K562 (cell line): ENCODE measurements around the gene LETM1. TPM values are rescaled to one million over a fixed set of nuclear protein-coding genes. Genes with fewer than 3 reads are reported as not detected.

Experiments used
- ATAC-seq: fragments of 200-7000 bp; cut with Tn5 transposase; 3 replicates; pipeline ENCODE4 v1.9.1; 2020; ENCODE audit warnings: moderate library complexity
- BruUV-seq: library from RNA; stranded (reverse); fragments of 400-500 nt; replicated peaks from 2 replicates; lab custom pipeline; 2021; lab: Mats Ljungman, UMichigan
- CTCF ChIA-PET: fragments of 300-600 bp; formaldehyde crosslinking; extraction: SDS; loops from one replicate; lab custom pipeline; 2021; ENCODE audit warnings: low intra/inter-chr PET ratio; lab: Yijun Ruan, JAX
- POLR2A ChIA-PET: fragments of 300-600, 350-650 bp; sonication (Branson Sonifier 250); formaldehyde crosslinking; extraction: SDS; loops from one replicate; lab custom pipeline; 2021; ENCODE audit warnings: antibody characterized with exemption, inconsistent platforms; lab: Yijun Ruan, JAX
- DNase-seq, 4 experiments: peaks; one replicate each; pipeline versions ENCODE4 v3.0.0 to v3.0.0-alpha.2; 2011 to 2018; ENCODE audit warnings: low spot score in 3 of 4, mixed read lengths in 3 of 4; ENCODE audit errors: extremely low read depth in 1 of 4
- FAIRE-seq: peaks from 2 replicates; lab custom pipeline; 2011; peaks lifted over from hg19 to GRCh38; lab: Jason Lieb, UNC
- H2AFZ ChIP-seq: 2 replicates; pipeline ENCODE4 v1.6.0; 2011; ENCODE audit warnings: low read depth, low read length, control low read depth, inconsistent platforms
- H3K27ac ChIP-seq: fragments of 200-600 bp; 3 replicates; pipeline ENCODE4 v1.8.0; 2011; ENCODE audit warnings: low read depth, mild to moderate bottlenecking, control low read depth, inconsistent platforms, low read length, moderate library complexity, mixed read lengths; ENCODE audit errors: extremely low read depth
- H3K27me3 ChIP-seq, 2 experiments: fragments of 300-600 bp in 1 of 2; 2 replicates in 1 of 2; 3 replicates in 1 of 2; pipeline versions ENCODE4 v1.6.0 to v1.8.0; 2011; ENCODE audit warnings: inconsistent platforms in 2 of 2, low read length in 2 of 2, mild to moderate bottlenecking in 1 of 2, mixed read lengths in 1 of 2, moderate library complexity in 1 of 2; ENCODE audit not compliant: control insufficient read depth in 2 of 2, insufficient read depth in 2 of 2
- H3K36me3 ChIP-seq: fragments of 300-600 bp; 3 replicates; pipeline ENCODE4 v1.8.0; 2011; ENCODE audit warnings: mild to moderate bottlenecking, low read length, inconsistent platforms; ENCODE audit not compliant: control insufficient read depth, insufficient read depth
- H3K4me1 ChIP-seq, 2 experiments: fragments of 200-600 bp in 1 of 2; replicated peaks in 1 of 2; 2 replicates in 1 of 2; 3 replicates in 1 of 2; pipeline versions ENCODE4 v1.5.1 to v1.8.0; 2011; ENCODE audit warnings: inconsistent platforms in 2 of 2, low read length in 2 of 2, mild to moderate bottlenecking in 1 of 2, mixed read lengths in 1 of 2, moderate library complexity in 1 of 2; ENCODE audit not compliant: control insufficient read depth in 2 of 2, insufficient read depth in 2 of 2
- H3K4me2 ChIP-seq: 2 replicates; pipeline ENCODE4 v1.6.1; 2011; ENCODE audit warnings: low read length, control low read depth, inconsistent platforms, mixed read lengths; ENCODE audit not compliant: insufficient read depth
- H3K4me3 ChIP-seq: fragments of 200-600 bp; sonication (generic), shearing (Covaris generic); 2 replicates; pipeline ENCODE4 v1.5.1; 2016; ENCODE audit warnings: control low read depth, inconsistent platforms
- H3K79me2 ChIP-seq: fragments of 200-600 bp; 3 replicates; pipeline ENCODE4 v1.8.0; 2011; ENCODE audit warnings: low read length, inconsistent platforms; ENCODE audit not compliant: control insufficient read depth, insufficient read depth
- H3K9ac ChIP-seq, 2 experiments: 2 replicates each; pipeline versions ENCODE4 v1.6.0 to v1.6.1; 2011; ENCODE audit warnings: low read depth in 2 of 2, low read length in 2 of 2, control low read depth in 1 of 2, inconsistent platforms in 1 of 2, mild to moderate bottlenecking in 1 of 2, mixed read lengths in 1 of 2; ENCODE audit not compliant: insufficient read depth in 1 of 2
- H3K9me1 ChIP-seq: one replicate; pipeline ENCODE4 v1.6.0; 2011; ENCODE audit warnings: inconsistent platforms, mild to moderate bottlenecking, low read length, moderate library complexity; ENCODE audit not compliant: control insufficient read depth, insufficient read depth
- H3K9me3 ChIP-seq: replicated peaks from 2 replicates; pipeline ENCODE4 v1.5.1; 2011; ENCODE audit warnings: low read depth, low read length, inconsistent platforms; ENCODE audit not compliant: control insufficient read depth, insufficient read depth
- H4K20me1 ChIP-seq: replicated peaks from 2 replicates; pipeline ENCODE4 v1.6.1; 2011; ENCODE audit warnings: low read length, inconsistent platforms, mixed read lengths; ENCODE audit not compliant: control insufficient read depth, insufficient read depth
- COPS2 ChIP-seq: fragments of 450-650 bp; conservative IDR thresholded peaks from 2 replicates; pipeline ENCODE4 v1.6.1; 2016; ENCODE audit warnings: mild to moderate bottlenecking, moderate library complexity
- ESRRA ChIP-seq: fragments of 450-650 bp; IDR thresholded peaks from 2 replicates; pipeline ENCODE4 v1.6.1; 2014; ENCODE audit warnings: low read depth, mild to moderate bottlenecking, moderate library complexity, borderline replicate concordance
- ETS2 ChIP-seq: IDR thresholded peaks from 2 replicates; pipeline ENCODE4 v1.6.1; 2016; ENCODE audit warnings: borderline replicate concordance, missing genetic modification characterization, mild to moderate bottlenecking, moderate library complexity, missing compliant biosample characterization; ENCODE audit not compliant: poor library complexity, severe bottlenecking
- NFIC ChIP-seq: fragments of 450-650 bp; IDR thresholded peaks from 2 replicates; pipeline ENCODE4 v1.6.1; 2017; ENCODE audit warnings: mild to moderate bottlenecking, inconsistent platforms
- NFIX ChIP-seq: fragments of 250-450 bp; sonication (Bioruptor Pico); IDR thresholded peaks from 2 replicates; pipeline ENCODE4 v1.4.0; 2020; ENCODE audit warnings: low read depth, mild to moderate bottlenecking, moderate library complexity
- SAFB ChIP-seq: fragments of 200-400 bp; formaldehyde crosslinking; IDR thresholded peaks from 2 replicates; pipeline ENCODE4 v1.6.1; 2017; ENCODE audit warnings: low read depth, low read length, borderline replicate concordance
- SOX6 ChIP-seq: fragments of 450-650 bp; IDR thresholded peaks from 2 replicates; pipeline ENCODE4 v1.6.1; 2014; ENCODE audit warnings: mild to moderate bottlenecking
- TCFL5 ChIP-seq: fragments of 250-450 bp; sonication (Bioruptor Pico); conservative IDR thresholded peaks from 2 replicates; pipeline ENCODE4 v1.6.1; 2021; ENCODE audit warnings: mild to moderate bottlenecking, moderate library complexity, matching md5 sums
- ZFPM2 ChIP-seq: fragments of 250-450 bp; sonication (Bioruptor Pico); IDR thresholded peaks from 2 replicates; pipeline ENCODE4 v1.5.1; 2022; ENCODE audit warnings: mild to moderate bottlenecking
- ZKSCAN8 ChIP-seq: fragments of 200-800 bp; sonication (Bioruptor generic); IDR thresholded peaks from 2 replicates; pipeline ENCODE4 v1.6.1; 2016; ENCODE audit warnings: missing genetic modification characterization, missing compliant biosample characterization
- in situ Hi-C: fragments of 300-500 bp; cut with MboI; formaldehyde crosslinking; loops from 4 replicates; pipeline ENCODE4 v1.15.0; 2018; ENCODE audit warnings: inconsistent platforms, mixed read lengths
- intact Hi-C: fragments of 100-400 bp; cut with micrococcal nuclease; formaldehyde crosslinking; loops from 2 replicates; pipeline ENCODE4 v1.14.2; 2022
- polyA plus RNA-seq, 8 experiments: library from polyadenylated mRNA; depleted of rRNA in 4 of 8; stranded (reverse) in 5 of 8; unstranded in 3 of 8; fragments of >200 nt; fragmentation: Nextera tagmentation in 2 of 8; fragmentation: Illumina TruSeq in 1 of 8; extraction: Ambion mirVana in 2 of 8; extraction: Trizol in 1 of 8; gene quantifications; 2 replicates each; pipeline versions ENCODE4 v1.2.1 to v1.2.3, GENCODE V29; 2011 to 2014; ENCODE audit warnings: inconsistent platforms in 1 of 8, missing spikeins in 1 of 8
- total RNA-seq, 7 experiments: library from RNA; depleted of rRNA in 6 of 7; stranded (reverse); fragments of >200 nt in 6 of 7; fragmentation: Illumina TruSeq in 2 of 7; extraction: Trizol in 2 of 7; gene quantifications; 2 replicates each; pipeline versions ENCODE4 v1.2.1 to v1.2.3, GENCODE V29; 2011 to 2021; ENCODE audit warnings: low replicate concordance in 1 of 7
- TF ChIP-seq, protein P1 (sequence below): IDR thresholded peaks from 3 replicates; pipeline ENCODE4 v1.6.1; 2011; ENCODE audit warnings: borderline replicate concordance, mild to moderate bottlenecking, moderate library complexity; ENCODE audit not compliant: insufficient read length; ENCODE audit errors: extremely low read depth

The LETM1 gene
- total and polyA plus RNA-seq, 9 of the 15 experiments (the other 6 are each of a cell fraction or from before 2014, with no cell fraction given) = 3.9 to 109 (median 35.0) TPM

DNA sequence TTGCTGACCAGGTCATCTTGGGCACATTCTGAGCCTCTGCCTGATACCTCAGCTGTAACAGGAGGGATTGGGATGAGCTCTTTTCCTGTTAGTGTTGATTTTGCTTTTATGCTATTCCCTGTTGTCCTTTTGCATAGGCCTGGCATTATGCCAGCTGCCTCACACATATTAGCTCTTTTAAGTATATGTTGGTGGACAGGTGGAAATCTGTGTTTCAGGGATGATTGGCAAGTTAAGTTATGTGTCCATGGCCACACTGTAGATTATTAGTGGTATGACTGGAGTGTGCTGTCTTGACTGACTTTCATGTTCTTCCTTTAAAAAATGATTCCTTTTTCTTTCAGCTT is 44.1 kb upstream of the LETM1 start:
- Histone ChIP-seq H3K4me3 (no peak overlapping the region), H3K9me1 (peaks cover 4% of the 10 kb centered on the region), H4K20me1 (peaks cover 34% of the 10 kb centered on the region), H3K4me2 (no peak overlapping the region), H3K36me3 (peaks cover 67% of the 10 kb centered on the region), H3K27me3 (no peaks in the 10 kb centered on the region), H3K9ac (no peak overlapping the region), H3K4me1 (peaks cover 5% of the 10 kb centered on the region in 2 experiments; a peak in 4 of 5 replicates), H3K27ac (no peak overlapping the region), H3K79me2 (peaks cover 93% of the 10 kb centered on the region), H2AFZ (no peak overlapping the region), H3K9me3 (no peaks in the 10 kb centered on the region)
- POLR2A ChIA-PET = interaction anchor here (0.6 to 3.3 kb wide), 4 partner anchors 14 to 47 kb away, joined by 3 to 15 read pairs (median 4); partner anchors contain the start of gene LETM1
- peak; percentile 42 for FAIRE-seq
- in situ Hi-C loops = loop anchor here (5.0 kb wide), 1 partner anchor 83 kb away; no protein-coding TSS in a partner anchor
- no TSS peak for BruUV-seq
- ATAC-seq = no peak
- TF ChIP-seq ESRRA = no peak
- no peak for TF ChIP-seq TCFL5 (CRISPR knock-in tag)
- no peak for TF ChIP-seq SAFB
- TF ChIP-seq ZFPM2 (CRISPR knock-in tag) = no peak
- TF ChIP-seq NFIC = peak; percentile 88
- TF ChIP-seq SOX6 = no peak
- no peak for TF ChIP-seq ETS2 (tag)
- TF ChIP-seq NFIX (CRISPR knock-in tag) = peak; percentile 54
- TF ChIP-seq COPS2 = no peak
- TF ChIP-seq, protein P1, sequence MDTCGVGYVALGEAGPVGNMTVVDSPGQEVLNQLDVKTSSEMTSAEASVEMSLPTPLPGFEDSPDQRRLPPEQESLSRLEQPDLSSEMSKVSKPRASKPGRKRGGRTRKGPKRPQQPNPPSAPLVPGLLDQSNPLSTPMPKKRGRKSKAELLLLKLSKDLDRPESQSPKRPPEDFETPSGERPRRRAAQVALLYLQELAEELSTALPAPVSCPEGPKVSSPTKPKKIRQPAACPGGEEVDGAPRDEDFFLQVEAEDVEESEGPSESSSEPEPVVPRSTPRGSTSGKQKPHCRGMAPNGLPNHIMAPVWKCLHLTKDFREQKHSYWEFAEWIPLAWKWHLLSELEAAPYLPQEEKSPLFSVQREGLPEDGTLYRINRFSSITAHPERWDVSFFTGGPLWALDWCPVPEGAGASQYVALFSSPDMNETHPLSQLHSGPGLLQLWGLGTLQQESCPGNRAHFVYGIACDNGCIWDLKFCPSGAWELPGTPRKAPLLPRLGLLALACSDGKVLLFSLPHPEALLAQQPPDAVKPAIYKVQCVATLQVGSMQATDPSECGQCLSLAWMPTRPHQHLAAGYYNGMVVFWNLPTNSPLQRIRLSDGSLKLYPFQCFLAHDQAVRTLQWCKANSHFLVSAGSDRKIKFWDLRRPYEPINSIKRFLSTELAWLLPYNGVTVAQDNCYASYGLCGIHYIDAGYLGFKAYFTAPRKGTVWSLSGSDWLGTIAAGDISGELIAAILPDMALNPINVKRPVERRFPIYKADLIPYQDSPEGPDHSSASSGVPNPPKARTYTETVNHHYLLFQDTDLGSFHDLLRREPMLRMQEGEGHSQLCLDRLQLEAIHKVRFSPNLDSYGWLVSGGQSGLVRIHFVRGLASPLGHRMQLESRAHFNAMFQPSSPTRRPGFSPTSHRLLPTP = no peak
- no peak for TF ChIP-seq ZKSCAN8
- TF ChIP-seq, all 486 proteins: peak for 2
- CTCF ChIA-PET = interaction anchor here (0.6 to 2.1 kb wide), 5 partner anchors 37 to 152 kb away, joined by 3 to 15 read pairs (median 6); partner anchors contain the start of gene LETM1
- intact Hi-C loops = no loop called here
- no peak for DNase-seq
